Activated CD4-positive, alpha-beta T cell treated with anti-CD3 and anti-CD28 coated beads for 1 hour (primary cell): ENCODE measurements around the gene STARD3.
A peak's percentile ranks its signal among the peaks of the same experiment; 100 is the strongest.

ENCODE experiments used
- DNase-seq: peaks from one replicate; pipeline ENCODE4 v3.0.0-alpha.2; 2020

The STARD3 gene

GRCh38 chr17:39621523-39622379 lies 15.2 kb upstream of the STARD3 start:
- peak; percentile 85 for DNase-seq

GRCh38 chr17:39622380-39623006 lies 14.5 kb upstream of the STARD3 start:
- no peak for DNase-seq

- DNase-seq: peak; percentile 75
Observed at GRCh38 chr17:39623356-39623950, 13.5 kb upstream of the STARD3 start.

- no peak for DNase-seq
Observed at GRCh38 chr17:39624313-39624712, 12.6 kb upstream of the STARD3 start.

GRCh38 chr17:39625198-39625785 lies 11.7 kb upstream of the STARD3 start:
- DNase-seq: no peak

GRCh38 chr17:39626171-39627046 lies 10.5 kb upstream of the STARD3 start, which contains the start of gene PPP1R1B:
Gene PPP1R1B (plus strand): TSS chr17:39626952. CDS start chr17:39627393, 441 bp downstream.
- DNase-seq: no peak

- DNase-seq: no peak
Observed at GRCh38 chr17:39627047-39627711, 9.8 kb upstream of the STARD3 start.

GRCh38 chr17:39627712-39628516 lies 9.0 kb upstream of the STARD3 start:
- DNase-seq: no peak

GRCh38 chr17:39628655-39629493 lies 8.1 kb upstream of the STARD3 start:
- no peak for DNase-seq

- DNase-seq: no peak
Observed at GRCh38 chr17:39629494-39629880, 7.5 kb upstream of the STARD3 start.

GRCh38 chr17:39629898-39630297 lies 7.0 kb upstream of the STARD3 start:
- DNase-seq: no peak

GRCh38 chr17:39631403-39631802 lies 5.5 kb upstream of the STARD3 start:
- DNase-seq: no peak

- DNase-seq: no peak
Observed at GRCh38 chr17:39632153-39632941, 4.6 kb upstream of the STARD3 start.

- no peak for DNase-seq
Observed at GRCh38 chr17:39633570-39634183, 3.3 kb upstream of the STARD3 start.

GRCh38 chr17:39634384-39634871 lies 2.5 kb upstream of the STARD3 start:
- no peak for DNase-seq

GRCh38 chr17:39635614-39636176 lies 1.2 kb upstream of the STARD3 start:
- no peak for DNase-seq

GRCh38 chr17:39636587-39636926 lies 387 bp upstream of the STARD3 start:
- DNase-seq: no peak

- no peak for DNase-seq
Observed at GRCh38 chr17:39638317-39638716, 1.4 kb downstream of the STARD3 start.
